Memory B cell (primary cell): ENCODE results near the gene URAD.
"Not testable (repeated sequence)": the region's sequence is repeated elsewhere in the genome, so short reads cannot be mapped to it uniquely, and the experiment has no call there.

Experiments used
- ATAC-seq: fragments of 150-1000 bp; cut with Tn5 transposase; 2 replicates; pipeline ENCODE4 v1.10.0; 2021; ENCODE audit warnings: low read depth, mild to moderate bottlenecking, moderate library complexity
- DNase-seq, 2 donors: peaks; one replicate each; pipeline ENCODE4 v3.0.0; 2022; ENCODE audit warnings: low spot score in 2 of 2
- H3K27ac Mint-ChIP-seq: one replicate; pipeline ENCODE4 v1.8.0; 2022; ENCODE audit warnings: mild to moderate bottlenecking, moderate library complexity, mixed read lengths
- H3K27me3 Mint-ChIP-seq: one replicate; pipeline ENCODE4 v1.8.0; 2022; ENCODE audit warnings: mixed read lengths
- H3K36me3 Mint-ChIP-seq: one replicate; pipeline ENCODE4 v1.8.0; 2022; ENCODE audit warnings: mild to moderate bottlenecking, mixed read lengths
- H3K4me1 Mint-ChIP-seq: one replicate; pipeline ENCODE4 v1.8.0; 2022; ENCODE audit warnings: mixed read lengths
- H3K4me3 Mint-ChIP-seq: one replicate; pipeline ENCODE4 v1.8.0; 2022; ENCODE audit warnings: mild to moderate bottlenecking, moderate library complexity, mixed read lengths
- H3K9me3 Mint-ChIP-seq: one replicate; pipeline ENCODE4 v1.8.0; 2022; ENCODE audit warnings: mixed read lengths

The URAD gene, protein sequence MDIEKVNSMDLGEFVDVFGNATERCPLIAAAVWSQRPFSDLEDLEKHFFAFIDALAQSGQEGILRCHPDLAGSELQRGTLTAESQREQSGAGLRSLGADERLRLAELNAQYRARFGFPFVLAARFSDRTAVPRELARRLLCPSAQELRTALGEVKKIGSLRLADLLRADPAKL

DNA sequence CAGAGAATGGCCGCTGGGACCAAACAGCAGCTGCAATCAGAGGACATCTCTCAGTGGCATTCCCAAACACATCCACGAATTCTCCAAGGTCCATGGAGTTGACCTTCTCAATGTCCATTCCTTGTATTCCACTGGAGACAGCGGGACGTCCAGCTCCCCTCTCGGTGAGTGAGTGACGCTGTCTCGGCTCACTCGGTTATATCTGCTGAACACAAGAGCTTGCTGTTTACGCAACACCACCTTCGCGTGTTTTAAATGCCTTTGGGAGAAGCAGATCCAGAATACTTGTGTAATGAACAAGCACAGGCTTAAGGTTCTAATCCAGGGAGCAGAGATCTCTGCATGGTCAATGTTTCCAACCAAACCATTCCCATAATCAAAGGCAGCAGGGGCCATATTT lies at the start of gene URAD:
URAD (minus strand) TSS at position 174 of the 400 bp plus-strand sequence; CDS start at position 118, 56 bp downstream.
- DNase-seq: no peak
- Mint-ChIP-seq H3K9me3 (no peaks in the 10 kb centered on the region), H3K27ac (no peak within 1 kb of the TSS), H3K4me3 (no peak within 1 kb of the TSS), H3K27me3 (peaks cover 5% of the 10 kb centered on the region), H3K36me3 (no peaks in the 10 kb centered on the region), H3K4me1 (peaks cover 2% of the 10 kb centered on the region)
- ATAC-seq: no peak

DNA sequence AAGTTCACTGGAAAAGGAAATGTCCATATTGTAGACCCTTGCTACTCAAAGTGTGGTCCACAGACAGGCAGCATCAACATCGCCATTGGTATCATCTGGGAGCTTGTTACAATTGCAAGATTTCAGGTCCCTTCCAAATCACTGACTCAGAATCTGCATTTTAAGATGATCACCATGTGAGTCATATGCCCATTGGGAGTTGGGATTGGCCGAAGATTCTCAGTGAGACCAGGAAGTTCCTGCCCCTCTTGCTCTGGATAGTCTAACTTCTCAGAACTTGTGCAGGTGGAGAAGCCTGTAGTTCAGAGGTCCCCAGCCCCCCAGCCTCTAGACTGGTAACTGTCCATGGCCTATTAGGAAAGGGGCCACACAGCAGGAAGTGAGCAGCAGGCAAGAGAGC lies 48.9 kb upstream of the URAD start:
- no peak overlapping the region for H3K4me3 Mint-ChIP-seq
- no peaks in the 10 kb centered on the region for H3K27me3 Mint-ChIP-seq
- H3K36me3 Mint-ChIP-seq: no peaks in the 10 kb centered on the region
- peaks cover 25% of the 10 kb centered on the region for H3K4me1 Mint-ChIP-seq
- H3K9me3 Mint-ChIP-seq: peaks cover 2% of the 10 kb centered on the region
- no peak for DNase-seq
- ATAC-seq: no peak
- H3K27ac Mint-ChIP-seq: no peak overlapping the region

DNA sequence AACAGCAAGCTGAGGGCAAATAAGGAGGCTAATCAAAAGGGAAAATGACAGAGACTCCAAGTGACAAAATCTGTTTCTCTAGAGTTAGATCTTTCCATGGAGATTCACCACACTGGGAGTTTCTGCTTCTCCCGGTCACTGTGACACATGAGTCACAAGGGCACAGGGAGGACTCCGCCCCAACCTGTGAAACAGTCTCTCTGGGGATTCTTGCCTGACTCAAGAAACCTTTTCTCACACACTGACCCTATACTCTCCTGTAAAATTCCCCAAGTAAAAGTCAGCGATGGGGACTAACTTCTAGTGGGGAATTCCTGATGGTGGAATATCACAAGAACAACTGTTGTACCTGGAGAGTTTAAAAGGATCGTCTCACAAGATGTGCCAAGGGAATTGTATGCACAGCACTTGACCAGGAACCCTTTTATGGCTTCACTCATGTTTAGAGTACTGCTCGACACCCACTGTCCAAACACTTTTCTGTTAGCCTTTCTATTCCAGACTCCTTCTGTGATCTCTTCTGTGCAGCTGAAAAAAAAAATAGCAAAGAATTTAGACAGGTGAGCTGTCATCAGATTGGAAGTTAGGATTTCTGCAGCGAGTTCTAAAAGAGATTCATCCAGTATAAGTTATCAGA lies 46.8 kb upstream of the URAD start:
- H3K27ac Mint-ChIP-seq: no peak overlapping the region
- H3K27me3 Mint-ChIP-seq: no peaks in the 10 kb centered on the region
- no peak for ATAC-seq
- H3K4me3 Mint-ChIP-seq: no peak overlapping the region
- H3K4me1 Mint-ChIP-seq: peaks cover 34% of the 10 kb centered on the region
- H3K9me3 Mint-ChIP-seq: peaks cover 2% of the 10 kb centered on the region
- DNase-seq: no peak
- H3K36me3 Mint-ChIP-seq: no peaks in the 10 kb centered on the region

DNA sequence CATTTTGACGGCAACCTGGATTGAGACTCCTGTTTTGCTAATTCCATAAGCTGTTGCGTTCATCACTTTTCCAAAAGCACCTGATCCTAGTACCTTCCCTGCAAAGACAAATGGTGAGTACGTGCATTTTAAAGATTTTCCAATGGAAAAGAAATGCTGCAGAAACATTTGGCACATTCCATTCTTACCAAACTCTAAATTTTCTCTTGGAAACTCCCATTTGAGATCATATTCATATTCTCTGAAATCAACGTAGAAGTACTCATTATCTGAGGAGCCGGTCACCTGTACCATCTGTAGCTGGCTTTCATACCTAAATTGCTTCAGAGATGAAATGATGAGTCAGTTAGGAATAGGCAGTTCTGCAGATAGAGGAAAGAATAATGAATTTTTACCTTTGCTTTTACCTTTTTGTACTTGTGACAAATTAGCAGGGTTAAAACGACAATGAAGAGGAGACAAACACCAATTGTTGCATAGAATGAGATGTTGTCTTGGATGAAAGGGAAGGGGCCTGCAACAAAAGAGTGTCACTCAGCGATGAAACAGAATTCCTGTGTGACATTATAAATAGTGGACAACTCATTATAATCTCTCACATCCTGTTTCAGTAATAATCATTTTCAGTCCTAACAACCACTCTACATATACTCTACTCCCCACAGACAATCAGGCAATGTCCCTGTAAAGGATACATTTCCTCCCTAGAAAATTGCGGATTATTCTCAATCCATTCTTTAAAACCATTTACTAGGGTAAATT lies 45.6 kb upstream of the URAD start:
- H3K4me1 Mint-ChIP-seq: peaks cover 30% of the 10 kb centered on the region
- H3K36me3 Mint-ChIP-seq: no peaks in the 10 kb centered on the region
- no peak for ATAC-seq
- H3K9me3 Mint-ChIP-seq: no peaks in the 10 kb centered on the region
- H3K27me3 Mint-ChIP-seq: no peaks in the 10 kb centered on the region
- no peak overlapping the region for H3K27ac Mint-ChIP-seq
- no peak for DNase-seq
- no peak overlapping the region for H3K4me3 Mint-ChIP-seq

DNA sequence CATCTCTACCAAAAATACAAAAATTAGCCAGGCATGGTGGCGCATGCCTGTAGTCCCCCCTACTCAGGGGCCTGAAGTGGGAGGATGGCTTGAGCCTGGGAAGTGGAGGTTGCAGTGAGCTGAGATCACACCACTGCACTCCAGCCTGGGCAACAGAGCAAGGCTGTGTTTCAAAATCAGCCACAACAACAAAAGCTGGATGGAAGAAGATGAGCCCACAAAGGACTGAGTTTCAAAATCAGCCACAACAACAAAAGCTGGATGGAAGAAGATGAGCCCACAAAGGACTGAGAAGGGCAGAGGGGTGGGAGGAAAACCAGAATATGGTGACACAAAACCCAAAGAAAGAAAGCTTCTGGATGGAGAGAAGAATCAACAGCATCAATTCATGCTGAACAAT lies 43.9 kb upstream of the URAD start:
- not testable (repeated sequence) for ATAC-seq, H3K4me3 Mint-ChIP-seq, H3K9me3 Mint-ChIP-seq, H3K27ac Mint-ChIP-seq, H3K27me3 Mint-ChIP-seq, DNase-seq, H3K36me3 Mint-ChIP-seq
- peaks cover 27% of the 10 kb centered on the region for H3K4me1 Mint-ChIP-seq

DNA sequence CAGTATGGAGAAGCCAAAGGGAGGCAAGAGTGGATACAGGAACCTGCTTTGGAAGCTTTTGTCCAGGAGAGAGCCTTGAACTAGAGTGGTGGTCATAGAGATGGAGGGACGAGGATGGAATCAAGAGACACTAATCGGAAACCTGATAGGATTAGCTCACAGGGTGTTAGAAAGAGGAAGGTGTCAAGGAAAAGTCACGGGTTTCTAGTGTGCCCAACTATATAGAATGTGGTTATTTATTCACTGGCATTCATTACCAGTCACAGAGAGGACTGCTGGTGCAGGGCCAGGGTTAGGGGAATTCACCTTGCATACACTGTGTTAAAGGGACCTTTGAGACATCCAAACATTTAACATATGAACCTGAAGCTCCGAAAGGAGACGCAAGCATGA lies 43.4 kb upstream of the URAD start:
- DNase-seq (no peak), ATAC-seq (peak; percentile 48)
- Mint-ChIP-seq H3K9me3 (no peaks in the 10 kb centered on the region), H3K27ac (peak overlapping the region; percentile 6), H3K4me1 (peaks cover 27% of the 10 kb centered on the region), H3K4me3 (no peak overlapping the region), H3K36me3 (no peaks in the 10 kb centered on the region), H3K27me3 (no peaks in the 10 kb centered on the region)

DNA sequence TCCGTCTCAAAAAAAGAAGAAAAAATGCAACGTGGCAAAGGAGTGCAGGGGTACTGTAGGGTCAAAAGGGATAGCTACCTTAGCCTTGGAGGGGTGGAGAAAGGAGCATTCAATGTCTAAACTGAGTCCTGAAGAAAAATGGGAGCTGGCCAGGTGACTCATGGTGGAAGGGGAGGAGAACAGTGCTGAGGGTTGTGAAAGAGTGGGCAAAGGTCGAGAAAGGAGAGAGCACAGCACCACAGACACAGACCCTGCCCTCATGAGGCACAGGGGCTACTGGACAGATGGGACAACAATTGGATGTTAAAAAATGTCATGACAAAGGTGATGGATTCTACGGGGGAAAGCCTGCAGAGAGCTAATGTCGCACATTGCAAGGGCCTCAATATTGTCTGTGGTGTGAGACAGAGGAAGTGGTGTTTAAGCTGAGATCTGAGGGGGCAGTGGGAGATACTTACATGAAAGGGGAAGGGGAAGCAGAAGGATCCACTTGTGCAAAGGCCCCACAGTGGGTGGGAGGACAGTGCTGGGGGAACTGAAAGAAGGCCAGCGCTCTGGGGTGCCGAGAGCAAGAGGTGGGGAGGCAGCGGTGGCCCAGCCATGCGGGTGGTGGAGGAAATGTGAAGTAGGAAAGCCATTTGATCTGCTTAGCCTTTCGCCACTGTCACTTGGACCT lies 42.9 kb upstream of the URAD start:
- Mint-ChIP-seq H3K9me3 (no peaks in the 10 kb centered on the region), H3K27ac (peak overlapping the region; percentile 6), H3K27me3 (no peaks in the 10 kb centered on the region), H3K4me3 (peak overlapping the region; percentile 3), H3K36me3 (no peaks in the 10 kb centered on the region), H3K4me1 (peaks cover 27% of the 10 kb centered on the region)
- ATAC-seq (peak; percentile 82), DNase-seq (peak in 1 of 2 donors; percentile 16)

DNA sequence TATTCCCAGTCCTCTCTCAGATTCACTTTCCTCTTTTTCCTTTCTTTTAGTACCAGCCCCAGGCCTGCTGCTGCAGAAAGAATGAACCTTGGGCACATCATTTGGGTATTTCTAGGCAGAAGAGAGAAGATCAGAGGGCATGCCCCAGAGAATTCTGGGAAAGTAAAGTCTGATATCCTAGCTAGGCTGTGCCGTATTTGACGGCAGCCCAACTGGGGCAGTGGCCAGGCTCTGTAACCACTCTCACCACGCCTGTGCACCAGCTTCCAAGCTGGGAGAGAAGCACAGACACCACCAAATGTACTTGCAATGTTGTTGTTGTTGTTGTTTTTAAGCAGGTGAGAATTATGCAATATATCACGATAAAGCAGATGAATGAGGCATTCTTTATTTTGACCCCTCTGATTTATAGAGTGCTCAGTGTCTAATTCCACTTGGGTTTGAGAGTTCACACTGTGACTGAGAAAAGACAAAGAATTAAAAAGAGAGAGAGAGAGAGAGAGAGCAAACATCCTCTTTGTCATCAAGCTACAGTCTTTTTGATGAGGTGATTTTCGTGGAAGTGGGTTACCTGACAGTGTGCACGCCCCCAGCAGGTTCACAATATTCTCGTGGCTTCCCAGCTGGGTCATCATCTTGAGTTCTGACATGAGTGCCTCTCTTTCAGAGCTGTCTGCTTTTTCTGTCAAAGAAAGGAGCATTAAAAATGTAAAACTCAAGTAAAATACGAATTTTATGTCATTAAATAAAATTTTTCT lies 39.3 kb upstream of the URAD start:
- Mint-ChIP-seq H3K4me3 (no peak overlapping the region), H3K27me3 (no peaks in the 10 kb centered on the region), H3K4me1 (peaks cover 16% of the 10 kb centered on the region), H3K27ac (no peak overlapping the region), H3K36me3 (no peaks in the 10 kb centered on the region), H3K9me3 (no peaks in the 10 kb centered on the region)
- ATAC-seq: no peak
- no peak for DNase-seq

DNA sequence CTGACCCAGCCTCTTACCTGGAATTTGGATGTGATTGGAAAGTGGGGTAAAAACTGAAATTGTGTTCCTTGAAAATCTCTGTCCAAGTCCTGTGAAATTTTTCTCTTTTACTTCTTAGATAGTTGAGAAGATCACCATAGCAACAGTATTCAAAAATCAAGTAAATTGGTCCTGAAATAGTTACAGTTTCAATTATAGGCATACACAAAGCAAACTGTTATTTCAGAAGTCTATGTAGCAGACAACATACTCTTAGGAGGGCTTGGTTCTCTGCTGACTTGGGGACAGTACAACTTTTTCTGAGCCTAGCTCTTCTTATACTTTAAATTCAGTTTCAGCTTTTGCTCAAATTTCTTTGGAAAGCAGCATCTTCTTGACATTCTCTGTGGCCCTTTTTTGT lies 38.6 kb upstream of the URAD start:
- Mint-ChIP-seq H3K27ac (no peak overlapping the region), H3K9me3 (no peaks in the 10 kb centered on the region), H3K27me3 (no peaks in the 10 kb centered on the region), H3K36me3 (no peaks in the 10 kb centered on the region), H3K4me3 (no peak overlapping the region), H3K4me1 (peaks cover 11% of the 10 kb centered on the region)
- ATAC-seq (no peak), DNase-seq (no peak)

DNA sequence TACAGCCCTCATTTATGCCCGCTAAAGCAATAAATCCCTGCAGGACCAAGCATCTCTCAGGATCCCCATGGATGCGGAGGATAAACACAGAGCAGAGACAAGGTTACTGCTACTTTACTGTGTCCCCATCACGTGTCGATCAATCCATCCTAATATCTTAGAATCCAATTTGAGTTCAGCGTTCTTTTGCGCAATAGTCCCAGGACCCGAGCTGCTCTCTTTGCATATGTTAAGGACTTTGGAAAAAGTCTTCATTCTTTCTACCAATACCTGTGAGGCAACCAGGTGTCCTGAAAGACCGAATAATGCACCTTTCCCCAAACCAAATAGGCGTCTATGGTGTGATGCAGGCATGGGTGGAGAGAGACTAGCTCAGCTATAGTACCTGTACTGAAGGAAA lies 38.0 kb upstream of the URAD start:
- no peaks in the 10 kb centered on the region for H3K27me3 Mint-ChIP-seq
- peaks cover 5% of the 10 kb centered on the region for H3K4me1 Mint-ChIP-seq
- no peaks in the 10 kb centered on the region for H3K9me3 Mint-ChIP-seq

DNA sequence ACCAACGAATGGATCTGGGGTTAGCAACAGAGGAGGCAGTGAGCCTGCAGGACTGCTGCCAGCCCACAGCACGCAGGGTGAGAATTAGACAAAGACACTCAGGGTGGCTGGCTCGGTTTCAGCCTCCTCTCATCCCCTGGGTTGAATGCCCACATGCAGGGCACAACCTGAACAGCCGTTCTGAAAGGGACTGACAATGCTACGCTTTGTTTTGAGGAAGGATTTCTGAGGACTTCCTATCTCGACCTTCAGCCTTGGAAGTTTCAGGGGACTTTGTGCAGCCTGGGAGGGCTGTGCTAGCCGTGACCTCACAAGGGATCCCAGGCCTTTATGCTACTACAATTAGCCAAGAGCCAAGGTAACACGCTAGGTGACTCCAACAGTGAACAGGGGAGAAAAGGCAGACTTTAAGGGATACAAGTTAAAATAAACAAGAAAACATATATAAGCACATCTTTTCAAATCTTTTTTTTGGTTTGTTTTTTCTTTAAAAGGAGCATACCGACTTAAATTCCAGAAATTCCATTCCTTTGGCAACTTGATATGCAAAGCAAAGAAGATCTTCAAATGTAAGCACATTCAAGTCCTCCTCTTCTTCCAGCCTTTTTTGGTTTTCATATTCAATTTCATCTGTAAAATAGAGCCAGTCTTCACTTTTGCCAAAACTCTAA lies 34.5 kb upstream of the URAD start:
- DNase-seq: no peak
- Mint-ChIP-seq H3K27ac (no peak overlapping the region), H3K9me3 (peaks cover 2% of the 10 kb centered on the region), H3K4me1 (no peaks in the 10 kb centered on the region), H3K36me3 (no peaks in the 10 kb centered on the region), H3K27me3 (no peaks in the 10 kb centered on the region), H3K4me3 (no peak overlapping the region)
- no peak for ATAC-seq

More for the DNA sequence above, 38.0 kb upstream of the URAD start:
- Mint-ChIP-seq H3K4me3 (no peak overlapping the region), H3K27ac (no peak overlapping the region), H3K36me3 (no peaks in the 10 kb centered on the region)
- DNase-seq (no peak), ATAC-seq (no peak)

DNA sequence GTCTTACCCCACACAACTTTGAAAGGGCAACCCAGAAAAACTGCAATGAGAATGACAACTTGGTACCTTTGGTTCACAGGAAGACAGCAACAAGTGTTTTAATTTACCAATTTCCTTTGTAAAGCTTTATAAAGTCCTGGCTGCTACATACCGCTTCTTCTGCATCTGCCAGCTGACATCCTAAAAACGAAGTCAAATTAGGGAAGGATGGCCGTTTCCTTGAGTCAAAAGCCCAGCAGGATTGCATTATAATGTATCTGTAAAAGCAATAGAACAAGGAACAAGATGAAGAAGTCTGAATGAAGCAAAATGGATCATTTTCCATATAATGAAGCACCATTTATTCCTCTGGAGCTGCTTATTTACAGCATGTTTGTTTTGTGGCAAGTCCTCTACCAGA lies 25.8 kb upstream of the URAD start:
- no peaks in the 10 kb centered on the region for H3K36me3 Mint-ChIP-seq
- no peak for DNase-seq
- no peaks in the 10 kb centered on the region for H3K27me3 Mint-ChIP-seq
- no peaks in the 10 kb centered on the region for H3K9me3 Mint-ChIP-seq
- H3K27ac Mint-ChIP-seq: no peak overlapping the region
- peaks cover 11% of the 10 kb centered on the region for H3K4me1 Mint-ChIP-seq
- H3K4me3 Mint-ChIP-seq: no peak overlapping the region
- no peak for ATAC-seq

DNA sequence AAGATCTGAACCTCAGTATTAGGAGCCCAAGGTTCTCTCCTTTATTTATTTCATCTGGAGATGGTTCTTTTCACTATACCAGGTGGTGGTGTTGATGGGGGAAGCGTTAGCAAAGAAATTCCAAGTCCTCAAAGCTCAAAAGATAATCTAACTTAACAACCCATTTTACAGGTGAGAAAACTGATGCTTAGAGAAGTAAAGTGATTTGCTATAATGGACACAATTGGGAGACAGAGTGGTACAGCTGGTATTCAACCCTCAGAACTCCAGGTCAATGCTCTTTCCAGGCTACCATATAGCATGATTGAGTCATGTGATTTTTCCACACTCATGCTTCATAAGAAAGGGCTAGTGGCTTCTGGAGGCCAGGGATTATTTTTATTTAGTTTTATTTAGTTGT lies 25.0 kb upstream of the URAD start:
- DNase-seq: no peak
- Mint-ChIP-seq H3K27me3 (no peaks in the 10 kb centered on the region), H3K9me3 (no peaks in the 10 kb centered on the region), H3K4me1 (peaks cover 11% of the 10 kb centered on the region), H3K4me3 (no peak overlapping the region), H3K27ac (peak overlapping the region; percentile 65), H3K36me3 (no peaks in the 10 kb centered on the region)
- no peak for ATAC-seq
